Stimulated activated CD4-positive, alpha-beta T cell treated with anti-CD3 and anti-CD28 coated beads, Interleukin-2, amount 100 ng/mL, for 24 hours (primary cell): ENCODE results near the gene OSBPL10.

Experiments used
- DNase-seq, 2 donors: peaks; one replicate each; pipeline ENCODE4 v3.0.0-alpha.2; 2020

OSBPL10 gene

DNA sequence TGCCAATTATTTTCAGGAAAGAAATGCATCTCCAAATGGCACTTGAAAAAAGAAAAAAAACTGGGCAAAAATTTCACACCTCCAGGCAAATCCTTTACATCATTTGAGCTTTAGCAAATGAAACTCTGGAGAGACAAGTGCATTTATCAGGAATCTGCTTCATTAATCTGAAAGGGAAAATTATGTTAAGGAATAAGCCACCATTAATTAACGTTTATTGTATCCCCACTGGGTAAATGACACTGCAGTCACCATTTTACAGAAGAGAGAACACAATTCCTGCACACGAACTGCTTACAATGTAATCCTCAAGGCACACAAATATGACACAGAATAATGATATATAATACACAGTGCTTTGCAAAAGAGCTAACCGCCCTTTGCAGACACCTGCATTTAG is 217.3 kb downstream of the OSBPL10 start:
- no peak for DNase-seq

DNA sequence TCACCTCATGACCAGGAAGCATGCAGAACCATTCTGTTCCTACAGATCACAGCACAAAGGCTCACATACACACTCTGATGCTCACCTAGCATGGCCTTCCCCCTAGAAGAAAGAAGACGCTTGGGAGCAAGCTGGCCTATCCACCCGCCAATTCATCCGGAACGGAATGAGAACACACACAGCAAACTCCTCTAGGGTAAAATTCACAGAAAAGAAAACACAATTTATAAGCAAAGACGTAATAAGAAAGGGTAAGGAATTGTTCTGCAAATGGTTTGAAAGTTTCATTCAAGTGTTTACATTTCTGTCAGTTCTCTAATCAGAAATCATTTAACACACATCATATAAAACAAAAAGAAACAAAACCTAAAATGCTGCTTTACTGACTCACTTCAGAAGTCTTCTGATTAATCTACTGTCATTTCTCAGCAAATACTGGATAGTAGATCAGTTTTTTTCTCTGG is 218.1 kb downstream of the OSBPL10 start:
- DNase-seq, result no peak

DNA sequence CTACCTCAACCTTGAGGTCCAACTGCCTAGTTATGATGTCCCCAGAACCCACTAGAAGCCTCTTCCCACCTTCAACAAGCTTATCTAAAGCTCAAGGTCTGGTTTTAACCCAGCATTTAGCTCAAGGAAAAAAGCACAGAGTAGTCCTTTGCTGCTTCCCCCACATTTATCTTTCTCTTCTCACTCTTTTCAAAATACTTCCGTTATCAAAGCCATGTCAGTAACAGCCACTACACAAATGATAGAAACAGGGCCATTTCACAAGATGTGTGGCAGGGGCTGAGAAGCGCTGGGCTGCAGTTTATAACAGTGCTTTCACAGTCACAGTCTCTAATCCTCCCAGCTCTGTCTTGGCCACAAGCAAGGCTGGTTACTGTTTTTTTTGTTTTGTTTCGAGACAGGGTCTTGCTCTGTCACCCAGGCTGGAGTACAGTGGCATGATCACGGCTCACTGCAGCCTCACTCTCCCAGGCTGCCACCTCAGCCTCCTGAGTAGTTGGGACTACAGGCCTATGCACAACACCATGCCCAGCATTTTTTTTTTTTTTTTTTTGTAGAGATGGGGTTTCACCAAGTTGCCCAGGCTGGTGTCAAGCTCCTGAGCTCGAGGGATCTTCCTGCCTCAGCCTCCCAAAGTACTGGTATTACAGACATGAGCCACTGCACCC is 218.8 kb downstream of the OSBPL10 start:
- DNase-seq, result no peak

DNA sequence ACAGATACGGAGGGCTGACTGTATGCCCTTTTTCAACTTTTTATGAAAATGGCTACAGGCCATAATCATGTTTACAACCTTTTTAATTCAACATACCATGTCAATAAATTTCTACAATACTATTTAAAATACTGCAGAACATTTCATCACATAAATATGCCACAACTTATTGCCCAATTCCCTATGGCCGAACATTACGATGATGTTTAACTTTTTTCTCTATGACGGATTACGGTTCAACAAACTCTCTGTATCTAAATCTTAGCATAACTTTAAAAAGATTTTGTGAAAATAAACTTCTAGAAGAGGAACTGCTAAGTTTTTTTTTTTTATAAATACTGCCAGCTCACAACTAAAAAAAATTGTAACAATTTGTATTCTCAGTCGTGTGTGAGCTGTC is 220.4 kb downstream of the OSBPL10 start:
- DNase-seq, result no peak

DNA sequence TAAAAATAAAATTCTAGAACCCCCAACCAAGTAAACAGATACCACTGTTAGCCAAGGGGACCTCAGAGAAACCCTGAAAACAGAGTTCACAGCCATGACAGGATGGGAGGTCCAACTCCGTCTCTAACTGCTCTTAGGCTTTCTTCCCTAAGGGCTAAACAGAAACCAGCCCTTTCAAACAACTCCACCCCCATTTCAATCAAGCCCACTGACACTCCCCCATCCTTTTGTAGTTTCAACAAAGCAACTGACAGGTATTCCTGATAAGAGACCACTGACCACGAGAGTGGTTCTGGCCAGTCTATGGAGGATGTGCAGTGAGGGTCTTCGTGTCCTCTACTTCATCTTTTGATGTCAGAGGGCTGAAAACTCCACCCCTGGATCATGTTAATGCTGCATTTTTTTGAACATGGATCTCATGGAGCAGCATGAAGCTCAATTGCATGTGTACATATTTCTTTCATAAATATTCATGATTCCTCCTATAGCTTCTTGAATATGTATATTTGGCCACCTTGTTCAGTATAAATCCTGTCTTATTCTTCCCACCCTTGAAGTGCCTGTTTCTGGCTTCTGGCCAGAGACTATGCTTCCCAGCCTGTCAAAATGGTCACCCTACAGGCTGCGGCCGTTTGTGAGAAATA is 222.6 kb downstream of the OSBPL10 start:
- no peak for DNase-seq

DNA sequence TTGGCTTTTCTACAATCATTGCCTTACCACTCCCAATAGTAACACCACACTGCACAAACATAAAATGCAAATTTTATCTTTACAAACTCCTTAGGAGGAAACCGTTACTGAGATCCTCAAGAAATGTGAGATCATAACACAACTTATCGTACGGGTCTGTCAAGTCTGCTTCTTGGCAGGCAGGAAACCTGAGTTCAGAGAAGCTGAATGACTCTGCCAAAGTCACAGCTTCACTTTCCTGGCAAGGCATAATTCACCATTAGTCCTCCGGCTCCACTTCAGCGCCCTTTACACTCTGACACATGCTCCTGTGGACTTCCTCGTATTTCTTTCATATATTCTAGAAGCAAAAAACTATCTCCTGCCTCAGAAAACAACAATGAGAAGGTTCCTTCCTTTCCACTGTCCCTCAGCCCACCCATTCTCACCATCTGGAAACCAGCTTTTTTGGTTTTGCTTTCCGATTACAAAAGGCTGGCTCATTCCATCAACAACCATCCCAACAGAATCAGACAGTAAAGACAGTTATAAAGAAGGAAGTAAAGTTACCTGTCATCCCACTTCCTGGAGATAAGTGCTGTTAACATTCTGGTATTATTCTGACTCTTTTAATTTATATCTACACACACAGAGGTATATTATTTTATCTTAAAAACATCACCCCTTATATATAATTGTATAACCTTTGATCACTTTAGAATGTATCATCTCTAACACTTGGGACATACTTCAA is 225.0 kb downstream of the OSBPL10 start:
- DNase-seq, result peak; percentile 20 to 22

DNA sequence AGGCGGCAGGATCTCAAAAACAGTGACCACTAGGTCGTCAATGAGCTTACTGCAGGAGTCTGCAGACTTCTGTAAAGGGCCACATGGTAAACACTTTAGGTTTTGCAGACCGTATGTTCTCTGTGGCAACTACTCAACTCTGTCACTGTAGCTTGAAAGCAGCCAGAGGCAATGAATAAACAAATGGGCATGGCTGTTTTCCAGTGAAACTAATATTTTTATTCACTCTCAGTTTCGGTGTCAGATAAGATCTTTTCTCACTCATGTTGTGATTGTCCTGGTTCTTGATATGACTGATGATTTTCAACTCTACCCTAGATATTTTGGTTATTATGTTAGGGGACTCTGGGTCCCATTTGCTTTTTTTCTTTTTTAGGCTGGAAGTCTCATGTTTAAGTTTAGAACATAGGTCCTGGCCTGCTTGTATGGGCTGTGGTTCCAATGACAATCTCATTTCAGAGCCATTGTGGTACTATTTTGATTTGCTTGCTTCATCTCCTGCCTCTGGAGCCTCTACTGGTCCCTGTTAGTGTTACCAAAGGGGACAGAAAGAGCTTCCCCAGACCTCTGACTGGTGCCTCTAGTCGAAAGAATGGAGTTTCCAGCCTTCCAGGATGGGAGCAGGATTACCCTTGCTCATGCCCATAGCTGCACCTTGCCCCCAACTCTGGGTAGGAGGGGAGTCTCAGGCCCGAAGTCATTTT is 226.3 kb downstream of the OSBPL10 start:
- DNase-seq, result no peak

DNA sequence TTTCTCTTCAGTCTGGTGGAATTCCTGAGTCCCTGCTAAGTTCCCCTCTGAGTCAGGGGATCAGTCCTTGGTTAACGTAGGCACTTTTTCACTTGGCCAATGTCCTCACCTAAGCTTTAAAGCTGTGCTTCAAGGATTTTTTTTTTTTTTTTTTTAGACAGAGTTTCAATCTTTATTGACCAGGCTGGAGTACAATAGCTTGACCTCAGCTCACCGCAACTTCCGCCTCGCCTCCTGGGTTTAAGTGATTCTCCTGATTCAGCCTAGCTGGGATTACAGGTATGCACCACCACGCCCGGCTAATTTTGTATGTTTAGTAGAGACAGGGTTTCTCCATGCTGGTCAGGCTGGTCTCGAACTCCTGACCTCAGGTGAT is 228.0 kb downstream of the OSBPL10 start:
- no peak for DNase-seq

DNA sequence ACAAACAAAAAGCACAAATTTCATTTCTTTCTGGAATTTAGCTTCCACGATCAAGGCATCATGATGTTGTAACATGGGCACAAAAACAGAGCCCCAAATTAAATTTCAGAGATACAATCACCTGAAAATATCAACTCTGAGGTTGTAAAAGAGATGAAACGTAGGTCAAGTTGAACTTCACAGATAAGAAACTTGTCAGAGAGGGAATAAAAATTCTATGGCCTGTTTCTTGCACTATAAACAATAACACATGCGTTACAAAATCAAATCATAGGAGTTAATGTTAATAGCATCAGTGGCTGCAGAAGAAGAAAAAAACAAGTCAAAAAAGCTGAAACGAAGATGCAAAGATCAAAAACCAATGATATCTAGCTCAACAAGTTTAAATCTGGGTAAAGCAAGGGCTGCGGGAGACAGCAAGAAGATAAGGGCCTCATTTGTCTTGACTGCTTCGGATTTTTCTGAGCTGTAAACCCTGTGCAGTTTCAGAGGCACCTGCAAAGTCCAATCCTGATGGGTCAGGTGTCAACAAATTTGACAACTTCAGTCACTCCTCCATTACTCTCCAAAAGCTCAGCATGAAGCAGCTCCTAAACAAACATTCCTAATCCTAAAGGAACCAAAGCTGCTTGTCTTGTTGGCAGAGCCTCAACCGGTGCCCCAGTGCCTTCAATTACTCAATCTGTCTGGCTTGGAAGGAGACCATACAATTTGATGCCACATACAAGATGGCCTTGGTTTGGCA is 228.6 kb downstream of the OSBPL10 start:
- DNase-seq, result no peak

DNA sequence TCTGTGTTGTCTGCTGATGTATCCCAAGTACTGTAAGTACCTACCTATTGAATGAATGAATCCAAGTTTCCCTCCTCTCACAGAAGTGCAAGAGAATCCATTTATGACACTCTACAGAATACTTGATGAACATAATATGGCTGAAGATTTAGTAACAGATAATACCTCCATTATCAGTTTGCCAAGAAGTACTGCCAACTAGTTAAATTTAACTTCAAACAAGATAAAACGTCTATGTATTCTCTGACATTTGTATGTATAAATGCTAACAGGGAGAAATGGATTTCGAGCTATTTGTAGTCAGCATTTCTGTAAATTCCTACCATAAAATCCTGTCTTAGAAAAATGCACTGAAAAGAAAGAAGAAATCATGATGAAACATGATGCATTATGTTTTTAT is 230.7 kb downstream of the OSBPL10 start:
- DNase-seq, result no peak

DNA sequence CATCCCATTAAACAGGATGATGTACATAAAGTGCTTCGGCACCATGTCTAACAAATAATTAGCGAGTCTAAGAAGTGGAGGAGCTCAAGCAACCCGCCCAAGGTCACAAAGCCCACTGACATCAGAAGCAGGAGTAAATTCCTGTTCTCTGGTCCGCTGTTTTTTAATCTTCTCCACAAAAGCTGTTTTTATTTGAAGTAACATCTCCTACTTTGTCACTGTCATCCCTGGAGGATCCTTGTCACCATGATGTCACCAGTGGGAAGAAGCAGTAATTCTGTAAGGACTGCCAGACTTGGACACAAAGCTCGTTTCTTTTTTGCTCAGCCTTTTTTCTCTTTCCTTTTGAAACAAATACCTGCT is 232.1 kb downstream of the OSBPL10 start:
- no peak for DNase-seq

DNA sequence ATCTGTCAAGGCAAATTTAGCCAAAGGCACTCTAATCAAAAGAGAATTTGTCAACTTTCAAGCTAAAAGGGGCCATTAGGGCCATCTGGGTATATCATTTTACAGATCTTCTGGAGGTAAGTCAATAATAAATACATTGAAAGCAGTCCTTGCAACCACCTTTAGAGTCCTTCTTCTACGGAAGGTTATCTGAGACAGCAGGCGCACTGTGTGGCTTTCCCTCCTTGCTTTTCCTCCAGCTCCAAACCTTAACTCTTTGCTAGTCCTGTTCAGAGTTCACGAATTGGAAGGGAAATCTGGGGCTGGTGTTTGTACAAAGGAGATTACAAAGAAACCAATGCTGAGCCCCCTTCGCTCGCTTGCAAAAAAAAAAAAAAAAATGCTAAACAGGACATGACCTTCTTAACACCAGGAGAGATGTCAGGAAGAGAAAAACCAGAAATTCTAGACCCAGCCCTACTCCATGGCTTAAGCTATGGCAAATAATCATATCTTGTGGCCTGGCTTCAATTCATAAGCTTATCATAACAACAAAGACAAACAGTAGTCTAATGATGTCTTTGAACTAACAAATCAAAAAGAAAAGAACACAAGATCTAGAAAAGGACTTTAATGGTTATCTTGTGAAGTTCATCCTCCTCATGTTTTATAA is 232.7 kb downstream of the OSBPL10 start:
- DNase-seq, result no peak

DNA sequence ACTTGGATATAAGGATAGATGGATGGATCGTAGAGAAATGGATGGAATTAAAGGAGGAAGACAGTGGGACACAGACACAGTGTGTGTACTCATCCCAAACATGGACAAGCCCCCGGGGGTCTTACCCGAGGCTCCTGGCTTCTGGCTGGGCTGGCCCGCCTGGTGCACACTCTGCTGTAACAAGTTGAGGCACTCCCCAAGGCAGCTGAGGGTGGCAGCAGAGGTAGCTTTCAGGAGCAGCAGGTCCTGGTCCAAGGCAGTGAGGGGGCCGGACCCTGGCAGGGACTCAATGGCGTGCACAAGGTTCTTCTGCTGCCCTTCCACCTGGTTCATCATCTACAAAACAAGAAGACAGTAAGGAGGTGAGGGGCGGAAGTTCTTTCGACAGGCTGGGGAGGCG is 233.3 kb downstream of the OSBPL10 start:
- no peak for DNase-seq

DNA sequence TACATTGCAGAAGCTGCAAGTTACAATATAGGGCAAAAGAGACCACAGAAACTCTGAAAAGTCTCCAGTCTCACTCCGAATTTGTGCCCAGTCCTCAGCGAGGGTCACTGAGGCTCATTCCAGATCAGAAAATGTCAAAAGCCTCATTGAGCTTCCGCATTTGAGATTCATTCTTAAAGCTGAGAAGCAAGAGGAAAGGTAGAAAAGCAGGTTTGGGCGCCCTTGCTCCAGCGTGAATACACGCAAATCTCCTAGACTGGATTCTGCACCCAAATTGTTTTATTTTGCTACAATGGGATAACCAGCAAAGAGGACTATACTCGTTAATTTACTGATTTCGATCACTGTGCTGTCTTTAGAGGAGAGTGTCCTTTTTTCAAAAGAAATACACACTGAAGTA is 236.1 kb downstream of the OSBPL10 start:
- DNase-seq, result no peak

DNA sequence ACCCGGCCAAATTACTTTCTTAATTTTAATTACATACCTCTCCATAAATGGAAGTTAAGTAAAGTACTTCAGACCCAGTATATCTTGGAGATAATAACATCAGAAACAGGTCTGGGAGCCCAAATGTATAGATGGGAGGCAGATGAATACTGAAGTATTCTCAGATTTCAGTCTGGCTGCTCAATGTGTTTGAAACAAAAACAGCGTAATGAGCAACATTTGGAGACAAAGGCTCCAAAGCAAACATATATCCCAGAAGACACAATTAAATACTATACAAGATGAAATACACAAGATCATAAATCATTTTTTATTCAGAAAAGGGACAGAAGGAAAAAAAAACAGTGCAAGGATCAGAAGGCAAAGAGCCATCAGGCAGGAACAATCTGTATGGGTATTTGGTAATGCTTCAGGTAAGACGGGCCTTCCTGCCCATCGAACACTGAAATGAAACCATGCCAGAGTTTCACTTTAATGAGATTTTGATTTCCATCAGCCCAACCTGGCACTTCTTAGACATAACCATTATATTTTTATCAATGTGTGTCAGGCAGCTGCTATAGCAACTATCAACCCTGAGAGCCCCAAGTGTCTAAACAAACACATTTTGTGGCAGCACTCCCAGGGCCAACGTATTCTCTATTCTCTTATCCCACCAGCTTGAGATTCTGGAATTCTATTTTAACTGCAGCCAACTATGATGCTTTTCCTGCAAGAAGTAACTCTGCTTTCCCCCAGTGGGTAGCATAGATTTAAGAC is 237.6 kb downstream of the OSBPL10 start:
- no peak for DNase-seq

DNA sequence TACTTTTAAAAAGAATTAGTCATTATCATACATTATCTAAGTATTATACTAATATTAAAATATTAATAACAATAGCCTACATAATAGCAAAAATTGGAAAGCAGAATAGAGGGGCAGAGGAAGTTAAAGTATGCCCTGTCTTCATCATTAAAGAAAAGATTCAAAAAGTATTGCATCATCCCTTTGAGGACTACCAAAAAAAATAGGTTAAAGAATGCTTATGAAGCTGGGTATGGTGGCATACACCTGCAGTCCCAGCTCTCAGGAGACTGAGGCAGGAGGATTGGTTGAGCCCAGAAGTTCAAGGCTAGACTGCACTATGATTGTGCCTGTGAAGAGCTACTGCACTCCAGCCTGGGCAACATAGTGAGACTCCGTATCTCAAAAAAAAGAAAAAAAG is 240.7 kb downstream of the OSBPL10 start:
- DNase-seq, result no peak

DNA sequence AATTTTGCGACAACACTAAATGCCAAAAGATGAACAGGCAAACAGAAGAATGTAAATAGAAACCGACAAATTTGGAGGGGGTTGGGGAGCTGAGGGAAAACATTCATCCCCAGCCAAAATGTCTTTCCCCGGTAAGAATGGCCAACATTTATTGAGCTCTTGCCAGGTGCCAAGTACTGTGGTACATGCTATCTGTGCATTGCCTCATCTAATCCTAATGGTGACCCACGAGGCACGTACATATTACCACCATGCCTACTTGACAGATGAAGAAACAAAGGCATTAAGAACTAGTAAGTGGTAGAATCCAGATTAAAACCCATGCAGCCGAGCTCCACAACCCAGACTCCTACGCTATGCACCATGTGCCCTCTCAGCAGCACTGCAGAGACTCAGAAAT is 242.7 kb downstream of the OSBPL10 start:
- no peak for DNase-seq

DNA sequence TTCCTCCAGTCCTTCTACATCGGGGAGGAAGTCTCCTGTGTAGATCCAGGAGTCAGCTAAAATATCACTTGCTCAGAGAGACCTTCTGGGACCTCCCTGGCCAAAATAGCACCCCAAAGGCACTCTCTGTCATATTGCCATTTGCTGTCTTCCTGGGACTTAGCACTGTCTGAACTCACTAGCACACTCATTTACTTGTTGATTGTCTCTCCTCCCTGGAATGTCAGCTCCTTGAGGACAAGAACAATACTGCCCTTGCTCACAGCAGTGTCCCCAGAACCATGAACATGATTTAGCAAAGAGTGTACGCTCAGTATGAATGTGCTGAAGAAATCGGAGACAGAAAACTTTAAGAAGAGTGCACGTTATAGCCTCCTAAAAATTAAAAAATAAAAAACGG is 245.4 kb downstream of the OSBPL10 start:
- DNase-seq, result no peak

DNA sequence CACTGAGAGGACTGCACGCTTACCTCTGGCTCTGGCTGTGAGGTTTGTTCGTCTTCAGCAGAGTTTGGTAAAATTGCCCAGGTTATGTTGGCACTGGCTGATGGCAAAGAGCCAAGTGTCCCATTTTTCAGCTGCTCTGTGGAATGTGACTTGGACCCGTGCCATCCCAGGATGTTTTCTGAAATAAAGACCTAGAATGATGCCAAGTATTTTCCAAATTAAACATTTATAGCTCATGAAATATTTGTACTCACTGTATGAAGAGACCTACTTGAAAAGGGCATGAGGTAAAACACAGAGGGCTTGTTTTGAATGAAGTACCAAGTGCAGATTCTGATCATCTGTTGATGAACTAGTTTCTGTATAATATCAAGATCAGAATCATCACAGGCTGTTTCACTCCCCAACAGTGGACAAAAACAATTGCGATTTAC is 247.8 kb downstream of the OSBPL10 start:
- no peak for DNase-seq

DNA sequence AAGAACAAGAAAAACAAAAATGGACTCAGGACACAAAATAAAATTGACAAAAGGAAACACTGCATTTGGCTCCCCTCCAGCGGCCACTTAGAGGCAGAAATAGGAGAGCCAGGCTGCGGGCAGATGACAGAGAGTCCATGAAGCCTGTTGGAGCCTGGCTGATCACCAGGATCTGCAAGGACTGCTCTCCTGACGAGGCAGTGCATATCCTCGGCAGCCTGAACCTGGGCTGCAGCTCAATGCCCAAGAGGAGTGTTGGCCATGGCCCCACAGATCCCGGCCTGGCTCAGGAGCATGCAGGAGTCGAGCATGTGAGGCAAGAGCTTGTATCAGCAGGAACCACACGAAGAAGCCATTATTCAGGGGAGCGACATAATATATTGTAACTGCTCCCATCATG is 248.5 kb downstream of the OSBPL10 start:
- no peak for DNase-seq

DNA sequence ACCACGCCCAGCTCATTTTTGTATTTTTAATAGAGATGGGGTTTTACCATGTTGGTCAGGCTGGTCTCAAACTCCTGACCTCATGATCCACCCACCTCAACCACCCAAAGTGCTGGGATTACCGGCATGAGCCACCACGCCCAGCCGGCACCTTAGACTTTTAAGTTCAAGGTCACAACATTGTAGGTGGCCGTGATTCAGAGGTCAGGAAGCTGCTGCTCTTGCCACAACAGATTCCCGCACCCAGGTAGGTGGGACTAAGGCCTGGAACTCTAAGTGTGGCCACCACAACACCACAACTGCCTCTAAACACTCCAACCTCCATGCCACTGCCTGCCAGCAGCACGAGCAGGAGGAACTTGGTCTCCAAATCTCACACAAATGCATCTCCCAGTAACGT is 251.5 kb downstream of the OSBPL10 start:
- no peak for DNase-seq

DNA sequence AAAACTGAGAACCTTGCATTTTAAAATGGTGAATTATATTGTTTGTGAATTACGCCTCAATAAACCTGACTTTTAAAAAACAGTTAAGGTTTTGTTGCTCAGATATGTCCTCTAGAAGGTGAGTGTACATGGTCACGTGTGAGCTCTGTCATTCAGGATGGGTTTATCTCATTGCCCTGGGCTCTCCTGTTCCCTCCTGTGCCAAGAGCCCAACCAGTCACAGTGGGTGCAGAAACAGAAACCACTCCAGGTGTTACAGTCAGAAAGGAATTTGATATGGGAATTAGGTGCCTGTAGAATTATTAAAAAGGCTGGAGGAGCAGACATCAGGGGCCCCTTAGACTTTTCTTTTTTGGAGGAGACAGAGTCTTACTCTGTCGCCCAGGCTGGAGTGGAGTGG is 252.0 kb downstream of the OSBPL10 start:
- no peak for DNase-seq
